ENCODE measurements around the gene PCSK6. TPM values are rescaled to one million over a fixed set of nuclear protein-coding genes. Genes with fewer than 3 reads are reported as not detected.

PCSK6 gene
- total and polyA plus RNA-seq, 2 of the 8 experiments (the other 6 are each of a cell fraction or from before 2014, with no cell fraction given): 1.9 to 4.0 TPM

GRCh38 chr15:101407439-101407838, 82.1 kb downstream of the PCSK6 start:
- Histone ChIP-seq H3K9ac (replicated peaks in 1 of 4; ENCODE audit: extremely low read depth in 1 of 4, low read depth in 3 of 4, low read length in 3 of 4) (no peak overlapping the region), H2BK5ac (ENCODE audit: low read depth, low read length) (no peak overlapping the region), H4K20me1 (replicated peaks in 1 of 2; ENCODE audit: control insufficient read depth in 1 of 2, insufficient read depth in 2 of 2, low read length in 2 of 2) (no peaks in the 10 kb centered on the region), H3K4me3 (ENCODE audit: extremely low read depth in 1 of 4, insufficient read depth in 2 of 4, low read depth in 3 of 4, low read length in 4 of 4) (no peak overlapping the region), H3K56ac (replicated peaks; ENCODE audit: insufficient read length, low read depth, low read length) (no peak overlapping the region), H3K4me1 (replicated peaks in 1 of 4; ENCODE audit: control insufficient read depth in 3 of 4, insufficient read depth in 4 of 4, low read length in 3 of 4) (peaks cover 0 to 11% (median 7%) of the 10 kb centered on the region in 4 experiments; a peak in 6 of 7 replicates), H3K27me3 (replicated peaks in 1 of 4; ENCODE audit: control insufficient read depth in 3 of 4, extremely low read depth in 1 of 4, insufficient read depth in 3 of 4, low read length in 3 of 4) (no peaks in the 10 kb centered on the region; a peak in 3 of 7 replicates), H2BK120ac (replicated peaks; ENCODE audit: low read depth, low read length) (no peak overlapping the region), H2AFZ (ENCODE audit: low read length) (no peak overlapping the region), H4K91ac (replicated peaks; ENCODE audit: insufficient read length, low read length) (no peak overlapping the region), H3K4me2 (ENCODE audit: insufficient read depth in 1 of 2, low read depth in 2 of 2, low read length in 2 of 2) (no peak overlapping the region), H2BK12ac (ENCODE audit: low read depth, low read length) (no peak overlapping the region), H2BK15ac (ENCODE audit: low read length) (no peak overlapping the region), H4K8ac (ENCODE audit: extremely low read depth, insufficient read depth, low read length) (no peak overlapping the region), H3K14ac (ENCODE audit: insufficient read length) (no peak overlapping the region), H4K5ac (ENCODE audit: insufficient read length, low read depth, low read length) (no peak overlapping the region), H3K23ac (ENCODE audit: insufficient read length) (no peak overlapping the region), H3K79me1 (ENCODE audit: low read depth, low read length) (no peaks in the 10 kb centered on the region), H3K18ac (ENCODE audit: extremely low read depth, low read length) (no peak overlapping the region), H3K79me2 (ENCODE audit: control insufficient read depth in 1 of 2, insufficient read depth in 2 of 2, low read length in 2 of 2) (no peaks in the 10 kb centered on the region), H3K23me2 (ENCODE audit: low read depth, low read length) (no peaks in the 10 kb centered on the region), H2BK20ac (ENCODE audit: low read length) (no peak overlapping the region), H3K9me3 (ENCODE audit: insufficient read depth in 2 of 2, low read depth in 1 of 2, low read length in 1 of 2) (no peaks in the 10 kb centered on the region), H3K27ac (ENCODE audit: low read depth, low read length) (no peak overlapping the region), H2AK5ac (ENCODE audit: low read depth, low read length) (no peak overlapping the region), H3K4ac (replicated peaks; ENCODE audit: insufficient read length, low read depth, low read length) (no peak overlapping the region), H3K36me3 (ENCODE audit: control insufficient read depth in 2 of 4, insufficient read depth in 4 of 4, low read length in 3 of 4) (no peaks in the 10 kb centered on the region)
- FAIRE-seq (no peak), DNase-seq (ENCODE audit: low read depth in 1 of 2, low spot score in 2 of 2) (peak in 1 of 2 experiments; percentile 34)
- ChIA-PET CTCF (ENCODE audit: partially characterized antibody) (interaction anchor here (1.1 to 1.4 kb wide), 2 partner anchors 12 to 13 kb away, joined by 4 to 7 read pairs; no protein-coding TSS in a partner anchor), POLR2A (ENCODE audit: partially characterized antibody) (interaction anchor here (0.9 kb wide), 1 partner anchor 11 kb away, joined by 3 read pairs; no protein-coding TSS in a partner anchor)
- TF ChIP-seq RXRA (IDR thresholded peaks at IDR 0.05; ENCODE audit: insufficient read depth, low read depth, low read length): no peak
- no peak for TF ChIP-seq KDM4A (IDR thresholded peaks at IDR 0.05; ENCODE audit: low read depth, low read length, severe bottlenecking)
- no peak for TF ChIP-seq FOSL1 (IDR thresholded peaks at IDR 0.05; ENCODE audit: insufficient read depth, low read depth, low read length)
- no peak for TF ChIP-seq GTF2F1 (IDR thresholded peaks at IDR 0.05; ENCODE audit: borderline replicate concordance, low read depth, low read length)
- no peak for TF ChIP-seq CEBPB (IDR thresholded peaks at IDR 0.05; ENCODE audit: low read depth, low read length)
- no peak for TF ChIP-seq KDM5A (IDR thresholded peaks at IDR 0.05; ENCODE audit: low read length)
- no peak for TF ChIP-seq EP300 (IDR thresholded peaks at IDR 0.05; ENCODE audit: borderline replicate concordance in 1 of 2, low read depth in 2 of 2, low read length in 2 of 2)
- no peak for TF ChIP-seq ZNF274 (IDR thresholded peaks at IDR 0.05; ENCODE audit: borderline replicate concordance, extremely low read depth, low read length)
- no peak for TF ChIP-seq BCL11A (IDR thresholded peaks at IDR 0.05; ENCODE audit: low read depth in 2 of 2, low read length in 2 of 2)
- no peak for TF ChIP-seq CBX8 (IDR thresholded peaks at IDR 0.05; ENCODE audit: borderline replicate concordance, low read depth, low read length)
- TF ChIP-seq PHF8 (conservative IDR thresholded peaks at IDR 0.05; ENCODE audit: low read depth, low read length): no peak
- 92% methylated on average over 5 of the region's 5 CpGs; no CpG with 5 or more reads in 1 of the 2 experiments for WGBS, 2 experiments (ENCODE audit: extremely low coverage in 1 of 2, insufficient coverage in 1 of 2, insufficient read length in 1 of 2, insufficient replicate concordance in 2 of 2, low coverage in 1 of 2, low lambda C conversion rate in 2 of 2, missing lambda C conversion rate in 1 of 2)

All from H1 (cell line).